Pancreas (tissue), 10 donors: ENCODE data around the gene MACROD2. TPM values are rescaled to one million over a fixed set of nuclear protein-coding genes. Genes with fewer than 3 reads are reported as not detected.
A peak's percentile ranks its signal among the peaks of the same experiment; 100 is the strongest.

Experiments
- ATAC-seq, 4 donors: fragments of 200-7000 bp; cut with Tn5 transposase; one replicate each; pipeline versions ENCODE4 v1.8.0 to v1.9.1; 2020; ENCODE audit warnings: mild to moderate bottlenecking in 4 of 4, moderate library complexity in 4 of 4
- DNase-seq, 6 donors: peaks; one replicate each; pipeline ENCODE4 v3.0.0-alpha.2; 2020
- FAIRE-seq: peaks from 2 replicates; lab custom pipeline; 2012; peaks lifted over from hg19 to GRCh38; lab: Jason Lieb, UNC
- H3K27ac ChIP-seq, 4 donors: fragments of 200-600 bp; sonication (generic); 1 replicate in 3 of 4; 2 replicates in 1 of 4; pipeline versions ENCODE4 v1.5.0 to v1.8.0; 2020
- H3K27me3 ChIP-seq, 4 donors: fragments of 200-600 bp; one replicate each; pipeline ENCODE4 v1.8.0; 2021
- H3K36me3 ChIP-seq, 3 donors: fragments of 200-600 bp; sonication (generic) in 1 of 3; one replicate each; pipeline versions ENCODE4 v1.5.0 to v1.8.0; 2020 to 2021
- H3K4me1 ChIP-seq, 3 donors: fragments of 200-600 bp; one replicate each; pipeline ENCODE4 v1.8.0; 2021
- H3K4me3 ChIP-seq, 4 donors: fragments of 200-600 bp; sonication (generic) in 2 of 4; one replicate each; pipeline versions ENCODE4 v1.5.0 to v1.8.0; 2020 to 2021
- H3K9me3 ChIP-seq, 4 donors: fragments of 200-600 bp; one replicate each; pipeline ENCODE4 v1.8.0; 2021
- WGBS, 2 donors: extraction: QIAGEN DNeasy Blood & Tissue Kit; methylation state at CpG; one replicate each; pipeline ENCODE4 v1.1.7; 2013; 5-methylcytosine and 5-hydroxymethylcytosine counted together
- intact Hi-C, 3 donors: fragments of 100-400 bp; cut with DNase I; formaldehyde crosslinking; loops; one replicate each; pipeline versions ENCODE4 v1.11.1 to v1.14.2; 2022
- polyA plus RNA-seq, 2 donors: library from polyadenylated mRNA; stranded (reverse); fragments of 200-250 nt; gene quantifications; one replicate each; pipeline ENCODE4 v1.2.3, GENCODE V29; 2013
- total RNA-seq, 6 donors: library from RNA; stranded (reverse); fragmentation: NEBNext Ultra II Directional in 4 of 6; extraction: Animal tissue kit (Norgen Biotek cat#: 25700) in 4 of 6; gene quantifications; one replicate each; pipeline versions ENCODE4 v1.2.1 to v1.2.4, GENCODE V29; 2021 to 2023
- TF ChIP-seq, protein P1 (sequence below), 4 donors: fragments of 200-600 bp; sonication (generic) in 3 of 4; IDR thresholded peaks; one replicate each; pipeline versions ENCODE4 v1.5.0 to v1.8.0; 2021; ENCODE audit warnings: antibody characterized with exemption in 4 of 4
- donor health status: healthy with polysubstance abuse.
- donor health status: DM: no; HTN: no; CAD: no; lungs with moderate emphysema.
- donor health status: DM: no; HTN: no; CAD: no.
- donor health status: control.
- donor health status: control.
- donor health status: Bipolar disorder and iron deficiency.
- donor health status: DM: yes; HTN: yes; CAD: no.
- donor health status: DM: no; HTN: no; CAD: no.
- donor health status: DM: no; HTN: no; CAD: no.
- donor health status: DM: yes; HTN: yes; CAD: no.

Gene MACROD2
- total and polyA plus RNA-seq, 8 donors: 1.7 to 4.9 (median 2.7) TPM

DNA sequence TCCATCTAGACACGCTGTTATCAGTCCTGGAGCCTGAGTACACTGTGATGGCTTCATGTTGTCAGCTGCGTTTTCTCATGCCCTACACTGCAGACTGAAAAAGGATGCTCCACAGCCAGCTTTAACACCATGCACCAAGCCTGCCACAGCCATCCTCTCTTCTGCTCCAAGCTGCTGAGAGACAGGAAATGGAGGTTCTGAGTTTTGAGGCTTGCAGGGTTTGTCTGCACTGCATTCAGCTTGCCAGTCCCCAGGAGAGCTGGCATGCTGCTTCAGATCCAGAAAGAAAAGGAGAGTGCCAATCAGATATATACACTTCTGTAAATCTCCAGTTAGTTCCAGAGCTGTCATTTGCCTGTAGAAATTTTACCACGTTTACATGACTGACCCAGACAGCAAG lies 892.8 kb downstream of the MACROD2 start:
- Histone ChIP-seq H3K4me3 (no peak overlapping the region), H3K36me3 (no peaks in the 10 kb centered on the region), H3K4me1 (no peaks in the 10 kb centered on the region), H3K27me3 (no peaks in the 10 kb centered on the region), H3K27ac (no peak overlapping the region), H3K9me3 (no peaks in the 10 kb centered on the region)
- no peak for FAIRE-seq
- intact Hi-C loops: no loop called here
- TF ChIP-seq, protein P1, sequence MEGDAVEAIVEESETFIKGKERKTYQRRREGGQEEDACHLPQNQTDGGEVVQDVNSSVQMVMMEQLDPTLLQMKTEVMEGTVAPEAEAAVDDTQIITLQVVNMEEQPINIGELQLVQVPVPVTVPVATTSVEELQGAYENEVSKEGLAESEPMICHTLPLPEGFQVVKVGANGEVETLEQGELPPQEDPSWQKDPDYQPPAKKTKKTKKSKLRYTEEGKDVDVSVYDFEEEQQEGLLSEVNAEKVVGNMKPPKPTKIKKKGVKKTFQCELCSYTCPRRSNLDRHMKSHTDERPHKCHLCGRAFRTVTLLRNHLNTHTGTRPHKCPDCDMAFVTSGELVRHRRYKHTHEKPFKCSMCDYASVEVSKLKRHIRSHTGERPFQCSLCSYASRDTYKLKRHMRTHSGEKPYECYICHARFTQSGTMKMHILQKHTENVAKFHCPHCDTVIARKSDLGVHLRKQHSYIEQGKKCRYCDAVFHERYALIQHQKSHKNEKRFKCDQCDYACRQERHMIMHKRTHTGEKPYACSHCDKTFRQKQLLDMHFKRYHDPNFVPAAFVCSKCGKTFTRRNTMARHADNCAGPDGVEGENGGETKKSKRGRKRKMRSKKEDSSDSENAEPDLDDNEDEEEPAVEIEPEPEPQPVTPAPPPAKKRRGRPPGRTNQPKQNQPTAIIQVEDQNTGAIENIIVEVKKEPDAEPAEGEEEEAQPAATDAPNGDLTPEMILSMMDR (IDR thresholded peaks at IDR 0.05): no peak
- ATAC-seq: peak in 1 of 4 donors; percentile 46
- DNase-seq: no peak
- WGBS, 2 donors: 45 to 57% methylated on average over 3 of the region's 3 CpGs

DNA sequence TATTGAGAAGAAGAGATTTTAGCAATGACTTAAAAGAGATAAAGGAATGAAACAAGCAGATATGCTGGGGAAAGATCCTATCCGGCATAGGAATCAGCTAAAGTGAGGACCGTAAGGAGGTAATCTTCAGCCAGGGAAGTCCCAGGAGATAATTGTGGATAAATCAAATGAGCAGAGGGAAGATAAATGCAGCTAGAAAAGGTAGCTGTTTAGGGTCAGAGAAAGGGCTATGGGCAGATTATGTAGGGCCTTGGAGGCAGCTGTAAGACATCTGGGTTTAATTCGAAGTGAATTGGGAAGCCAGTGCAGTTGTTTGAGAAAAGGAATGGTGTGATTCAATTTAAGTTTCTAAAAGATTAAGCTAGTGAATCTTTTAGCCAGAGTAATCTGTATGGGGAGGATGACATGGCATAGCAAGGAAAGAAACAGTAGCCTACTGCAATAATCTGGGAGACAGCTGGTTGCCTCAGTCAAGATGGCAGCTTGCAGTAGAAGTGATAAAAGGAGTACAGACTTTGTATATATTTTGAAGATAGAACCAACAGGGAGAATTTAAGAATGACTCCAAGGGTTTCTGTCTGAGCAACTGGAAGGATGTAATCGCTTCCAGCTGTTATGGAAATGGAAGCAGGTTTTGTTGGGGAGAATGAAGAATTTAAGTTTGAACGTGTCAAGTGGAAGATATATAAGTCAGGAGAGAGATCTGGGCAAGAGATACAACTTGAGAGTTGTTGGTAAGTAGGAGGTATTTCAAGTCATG lies 894.4 kb downstream of the MACROD2 start:
- no peak for DNase-seq
- H3K4me1 ChIP-seq: no peaks in the 10 kb centered on the region
- no peaks in the 10 kb centered on the region for H3K36me3 ChIP-seq
- no peak overlapping the region for H3K4me3 ChIP-seq
- 84 to 93% methylated on average over 5 of the region's 5 CpGs for WGBS, 2 donors
- TF ChIP-seq, protein P1 (IDR thresholded peaks at IDR 0.05): no peak
- H3K9me3 ChIP-seq: no peaks in the 10 kb centered on the region
- ATAC-seq: no peak
- intact Hi-C loops: no loop called here
- H3K27me3 ChIP-seq: no peaks in the 10 kb centered on the region
- FAIRE-seq: no peak
- no peak overlapping the region for H3K27ac ChIP-seq

DNA sequence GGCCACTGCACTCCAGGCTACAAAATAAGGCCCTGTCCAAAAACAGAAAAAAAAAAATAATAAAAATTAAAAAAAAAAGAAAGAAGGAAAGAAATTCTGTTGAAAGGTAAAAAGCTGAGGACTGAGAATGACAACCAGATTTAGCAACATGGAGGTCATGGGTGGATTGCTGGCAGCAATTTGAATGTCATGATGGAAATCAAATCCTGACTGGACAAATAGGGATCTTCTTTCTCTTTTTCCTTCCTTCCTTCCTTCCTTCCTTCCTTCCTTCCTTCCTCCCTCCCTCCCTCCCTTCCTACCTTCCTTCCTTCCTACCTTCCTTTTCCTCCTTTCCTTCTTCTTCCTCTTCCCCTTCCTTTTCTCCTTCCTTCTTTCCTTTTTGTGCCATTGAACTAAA lies 895.4 kb downstream of the MACROD2 start:
- intact Hi-C loops: no loop called here
- no peaks in the 10 kb centered on the region for H3K9me3 ChIP-seq
- DNase-seq (no peak), FAIRE-seq (no peak), ATAC-seq (no peak)
- H3K36me3 ChIP-seq: no peaks in the 10 kb centered on the region
- H3K4me1 ChIP-seq: no peaks in the 10 kb centered on the region
- H3K27me3 ChIP-seq: no peaks in the 10 kb centered on the region
- TF ChIP-seq, protein P1 (IDR thresholded peaks at IDR 0.05): no peak
- H3K4me3 ChIP-seq: no peak overlapping the region
- H3K27ac ChIP-seq: no peak overlapping the region

DNA sequence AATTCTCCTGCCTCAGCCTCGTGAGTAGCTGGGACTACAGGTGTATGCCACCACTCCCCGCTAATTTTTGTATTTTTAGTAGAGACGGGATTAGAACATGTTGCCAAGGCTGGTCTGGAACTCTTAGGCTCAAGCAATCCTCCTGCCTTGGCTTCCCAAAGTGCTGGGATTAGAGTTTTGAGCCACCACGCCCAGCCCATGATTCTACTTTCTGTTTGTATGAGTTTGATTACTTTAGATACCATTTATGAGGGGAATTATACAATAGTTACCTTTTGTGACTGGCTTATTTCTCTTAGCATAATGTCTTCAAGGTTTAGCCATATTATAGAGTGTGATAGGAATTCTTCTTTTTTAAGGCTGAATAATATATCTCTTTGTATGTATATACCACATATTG lies 897.5 kb downstream of the MACROD2 start:
- H3K4me3 ChIP-seq: no peak overlapping the region
- FAIRE-seq: no peak
- intact Hi-C loops: no loop called here
- TF ChIP-seq, protein P1 (IDR thresholded peaks at IDR 0.05): no peak
- no peaks in the 10 kb centered on the region for H3K4me1 ChIP-seq
- DNase-seq: no peak
- H3K36me3 ChIP-seq: no peaks in the 10 kb centered on the region
- no peaks in the 10 kb centered on the region for H3K9me3 ChIP-seq
- ATAC-seq: no peak
- 83 to 96% methylated on average over 4 of the region's 4 CpGs for WGBS, 2 donors
- H3K27me3 ChIP-seq: no peaks in the 10 kb centered on the region
- no peak overlapping the region for H3K27ac ChIP-seq

DNA sequence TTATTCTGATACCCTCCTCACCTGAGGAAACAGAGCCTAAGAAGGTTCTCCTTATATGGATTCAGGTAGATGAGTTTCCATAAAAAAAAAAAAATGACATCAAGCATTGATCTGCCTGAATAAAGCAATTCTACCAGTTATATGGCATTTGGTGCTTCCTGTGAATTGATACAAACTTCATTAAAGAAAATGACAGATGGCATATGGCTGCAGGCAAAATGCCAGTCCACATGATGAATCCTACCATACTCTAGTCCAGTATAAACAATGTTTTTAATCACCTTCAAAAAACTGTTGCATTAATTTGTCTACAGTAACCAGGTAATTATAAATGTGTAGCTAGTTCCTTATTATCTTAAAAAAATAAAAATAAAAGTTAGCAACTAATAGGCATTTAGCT lies 901.3 kb downstream of the MACROD2 start:
- Histone ChIP-seq H3K27ac (no peak overlapping the region), H3K36me3 (no peaks in the 10 kb centered on the region), H3K4me1 (no peaks in the 10 kb centered on the region), H3K27me3 (no peaks in the 10 kb centered on the region), H3K9me3 (no peaks in the 10 kb centered on the region), H3K4me3 (no peak overlapping the region)
- no peak for ATAC-seq
- DNase-seq: no peak
- FAIRE-seq: no peak
- TF ChIP-seq, protein P1 (IDR thresholded peaks at IDR 0.05): no peak
- intact Hi-C loops: no loop called here
